Pancreas (tissue), 10 donors: ENCODE results near the gene PEAR1. TPM values are rescaled to one million over a fixed set of nuclear protein-coding genes. Genes with fewer than 3 reads are reported as not detected.

ENCODE experiments used
- ATAC-seq, 4 donors: fragments of 200-7000 bp; cut with Tn5 transposase; one replicate each; pipeline versions ENCODE4 v1.8.0 to v1.9.1; 2020; ENCODE audit warnings: mild to moderate bottlenecking in 4 of 4, moderate library complexity in 4 of 4
- DNase-seq, 6 donors: peaks; one replicate each; pipeline ENCODE4 v3.0.0-alpha.2; 2020
- FAIRE-seq: peaks from 2 replicates; lab custom pipeline; 2012; peaks lifted over from hg19 to GRCh38; lab: Jason Lieb, UNC
- H3K27ac ChIP-seq, 4 donors: fragments of 200-600 bp; sonication (generic); 1 replicate in 3 of 4; 2 replicates in 1 of 4; pipeline versions ENCODE4 v1.5.0 to v1.8.0; 2020
- H3K27me3 ChIP-seq, 4 donors: fragments of 200-600 bp; one replicate each; pipeline ENCODE4 v1.8.0; 2021
- H3K36me3 ChIP-seq, 3 donors: fragments of 200-600 bp; sonication (generic) in 1 of 3; one replicate each; pipeline versions ENCODE4 v1.5.0 to v1.8.0; 2020 to 2021
- H3K4me1 ChIP-seq, 3 donors: fragments of 200-600 bp; one replicate each; pipeline ENCODE4 v1.8.0; 2021
- H3K4me3 ChIP-seq, 4 donors: fragments of 200-600 bp; sonication (generic) in 2 of 4; one replicate each; pipeline versions ENCODE4 v1.5.0 to v1.8.0; 2020 to 2021
- H3K9me3 ChIP-seq, 4 donors: fragments of 200-600 bp; one replicate each; pipeline ENCODE4 v1.8.0; 2021
- CTCF ChIP-seq, 4 donors: fragments of 200-600 bp; sonication (generic) in 3 of 4; IDR thresholded peaks; one replicate each; pipeline versions ENCODE4 v1.5.0 to v1.8.0; 2021; ENCODE audit warnings: antibody characterized with exemption in 4 of 4
- WGBS, 2 donors: extraction: QIAGEN DNeasy Blood & Tissue Kit; methylation state at CpG; one replicate each; pipeline ENCODE4 v1.1.7; 2013; 5-methylcytosine and 5-hydroxymethylcytosine counted together
- intact Hi-C, 3 donors: fragments of 100-400 bp; cut with DNase I; formaldehyde crosslinking; loops; one replicate each; pipeline versions ENCODE4 v1.11.1 to v1.14.2; 2022
- polyA plus RNA-seq, 2 donors: library from polyadenylated mRNA; stranded (reverse); fragments of 200-250 nt; gene quantifications; one replicate each; pipeline ENCODE4 v1.2.3, GENCODE V29; 2013
- total RNA-seq, 6 donors: library from RNA; stranded (reverse); fragmentation: NEBNext Ultra II Directional in 4 of 6; extraction: Animal tissue kit (Norgen Biotek cat#: 25700) in 4 of 6; gene quantifications; one replicate each; pipeline versions ENCODE4 v1.2.1 to v1.2.4, GENCODE V29; 2021 to 2023
- donor health status: healthy with polysubstance abuse.
- donor health status: DM: no; HTN: no; CAD: no; lungs with moderate emphysema.
- donor health status: DM: no; HTN: no; CAD: no.
- donor health status: control.
- donor health status: control.
- donor health status: Bipolar disorder and iron deficiency.
- donor health status: DM: yes; HTN: yes; CAD: no.
- donor health status: DM: no; HTN: no; CAD: no.
- donor health status: DM: no; HTN: no; CAD: no.
- donor health status: DM: yes; HTN: yes; CAD: no.

PEAR1 gene
- total and polyA plus RNA-seq, 8 donors: 1.7 to 7.1 (median 3.4) TPM

GRCh38 chr1:156936191-156936590 lies 42.7 kb downstream of the PEAR1 start:
- FAIRE-seq (no peak), DNase-seq (no peak)
- TF ChIP-seq CTCF (IDR thresholded peaks at IDR 0.05): no peak

GRCh38 chr1:156936721-156937220 lies 43.3 kb downstream of the PEAR1 start:
- no peak for ATAC-seq
- Histone ChIP-seq H3K4me1 (no peaks in the 10 kb centered on the region), H3K4me3 (no peak overlapping the region), H3K27ac (no peak overlapping the region), H3K9me3 (no peaks in the 10 kb centered on the region), H3K36me3 (peaks cover 0 to 29% (median 12%) of the 10 kb centered on the region in 3 donors), H3K27me3 (no peaks in the 10 kb centered on the region)
- intact Hi-C loops: no loop called here
- no peak for FAIRE-seq
- no peak for DNase-seq
- 80 to 88% methylated on average over 10 of the region's 10 CpGs for WGBS, 2 donors
- no peak for TF ChIP-seq CTCF (IDR thresholded peaks at IDR 0.05)

More at GRCh38 chr1:156936191-156936590, 42.7 kb downstream of the PEAR1 start:
- H3K36me3 ChIP-seq: peaks cover 0 to 23% (median 8%) of the 10 kb centered on the region in 3 donors
- H3K4me3 ChIP-seq: no peak overlapping the region
- intact Hi-C loops: no loop called here
- H3K27me3 ChIP-seq: no peaks in the 10 kb centered on the region
- H3K9me3 ChIP-seq: no peaks in the 10 kb centered on the region
- no peak for ATAC-seq
- H3K4me1 ChIP-seq: no peaks in the 10 kb centered on the region
- 91 to 97% methylated on average over 5 of the region's 5 CpGs for WGBS, 2 donors
- no peak overlapping the region for H3K27ac ChIP-seq

- Histone ChIP-seq H3K9me3 (no peaks in the 10 kb centered on the region), H3K36me3 (peaks cover 0 to 32% (median 20%) of the 10 kb centered on the region in 3 donors), H3K27ac (no peak overlapping the region), H3K4me3 (no peak overlapping the region), H3K27me3 (no peaks in the 10 kb centered on the region), H3K4me1 (no peaks in the 10 kb centered on the region)
- no peak for FAIRE-seq
- no peak for TF ChIP-seq CTCF (IDR thresholded peaks at IDR 0.05)
- WGBS, 2 donors: 80 to 82% methylated on average over 8 of the region's 8 CpGs
- intact Hi-C loops: no loop called here
- DNase-seq: no peak
- no peak for ATAC-seq
These were observed 44.4 kb downstream of the PEAR1 start for GRCh38 chr1:156937883-156938282.

GRCh38 chr1:156938813-156939212 lies 45.3 kb downstream of the PEAR1 start:
- no peak for DNase-seq
- TF ChIP-seq CTCF (IDR thresholded peaks at IDR 0.05): no peak
- no peaks in the 10 kb centered on the region for H3K4me1 ChIP-seq
- no peaks in the 10 kb centered on the region for H3K9me3 ChIP-seq
- no peak for ATAC-seq
- H3K4me3 ChIP-seq: no peak overlapping the region
- no peak for FAIRE-seq
- H3K36me3 ChIP-seq: peaks cover 0 to 40% (median 20%) of the 10 kb centered on the region in 3 donors
- H3K27me3 ChIP-seq: no peaks in the 10 kb centered on the region
- 70 to 75% methylated on average over 7 of the region's 7 CpGs for WGBS, 2 donors
- no peak overlapping the region for H3K27ac ChIP-seq
- intact Hi-C loops: no loop called here

- ATAC-seq (no peak), FAIRE-seq (no peak), DNase-seq (peak in 1 of 6 donors; percentile 39)
- Histone ChIP-seq H3K27me3 (no peaks in the 10 kb centered on the region), H3K27ac (no peak overlapping the region), H3K9me3 (no peaks in the 10 kb centered on the region), H3K4me1 (no peaks in the 10 kb centered on the region), H3K36me3 (peaks cover 0 to 49% (median 20%) of the 10 kb centered on the region in 3 donors), H3K4me3 (no peak overlapping the region)
- TF ChIP-seq CTCF (IDR thresholded peaks at IDR 0.05): no peak
- WGBS, 2 donors: 91 to 93% methylated on average over 13 of the region's 13 CpGs
- intact Hi-C loops: no loop called here
These were observed 46.3 kb downstream of the PEAR1 start for GRCh38 chr1:156939786-156940334.
